HepG2 (cell line): ENCODE data around the gene ZNRF3. TPM values are rescaled to one million over a fixed set of nuclear protein-coding genes. Genes with fewer than 3 reads are reported as not detected.
A peak's percentile ranks its signal among the peaks of the same experiment; 100 is the strongest.

ENCODE experiments used
- AGO2 ChIP-seq: fragments of 200-400 bp; formaldehyde crosslinking; optimal IDR thresholded peaks from 2 replicates; pipeline ENCODE3; 2017; ENCODE audit warnings: mild to moderate bottlenecking, low read depth, low read length, moderate library complexity
- CENPX ChIP-seq: sonication (generic); formaldehyde crosslinking; IDR thresholded peaks from 2 replicates; pipeline ENCODE4 v1.9.0; 2021; ENCODE audit warnings: mild to moderate bottlenecking, missing genetic modification reagents, moderate library complexity
- CREBL2 ChIP-seq: sonication (generic); formaldehyde crosslinking; IDR thresholded peaks from 2 replicates; pipeline ENCODE4 v1.8.1; 2023; ENCODE audit warnings: missing genetic modification reagents, mild to moderate bottlenecking, borderline replicate concordance
- GZF1 ChIP-seq: sonication (generic); formaldehyde crosslinking; IDR thresholded peaks from 2 replicates; pipeline ENCODE4 v1.5.1; 2020; ENCODE audit warnings: mild to moderate bottlenecking, missing genetic modification reagents
- HIVEP1 ChIP-seq: sonication (generic); formaldehyde crosslinking; IDR thresholded peaks from 2 replicates; pipeline ENCODE4 v1.4.0; 2020; ENCODE audit warnings: mild to moderate bottlenecking, missing genetic modification reagents
- KMT2B ChIP-seq: IDR thresholded peaks from 2 replicates; pipeline ENCODE4 v1.6.1; 2016; ENCODE audit warnings: missing genetic modification reagents, missing compliant biosample characterization
- MZF1 ChIP-seq: sonication (generic); formaldehyde crosslinking; IDR thresholded peaks from 2 replicates; pipeline ENCODE4 v1.8.1; 2023; ENCODE audit warnings: mild to moderate bottlenecking, missing genetic modification reagents, borderline replicate concordance
- NFE2 ChIP-seq: sonication (generic); formaldehyde crosslinking; IDR thresholded peaks from 2 replicates; pipeline ENCODE4 v1.4.0; 2020; ENCODE audit warnings: missing genetic modification reagents
- PHB2 ChIP-seq: fragments of 450-650 bp; IDR thresholded peaks from 2 replicates; pipeline ENCODE4 v1.6.1; 2018; ENCODE audit not compliant: partially characterized antibody
- PHF8 ChIP-seq: sonication (generic); formaldehyde crosslinking; IDR thresholded peaks from 2 replicates; pipeline ENCODE4 v1.5.0; 2020; ENCODE audit warnings: missing genetic modification reagents
- RFXAP ChIP-seq: sonication (generic); formaldehyde crosslinking; IDR thresholded peaks from 2 replicates; pipeline ENCODE4 v1.4.0; 2020; ENCODE audit warnings: missing genetic modification reagents, borderline replicate concordance
- RORA ChIP-seq: sonication (generic); formaldehyde crosslinking; IDR thresholded peaks from 2 replicates; pipeline ENCODE4 v1.5.0; 2020; ENCODE audit warnings: mild to moderate bottlenecking, missing genetic modification reagents, moderate library complexity
- SALL1 ChIP-seq: sonication (generic); formaldehyde crosslinking; IDR thresholded peaks from 2 replicates; pipeline ENCODE4 v1.8.0; 2022; ENCODE audit warnings: mild to moderate bottlenecking, missing genetic modification reagents
- SYNCRIP ChIP-seq: fragments of 200-400 bp; formaldehyde crosslinking; IDR thresholded peaks from 2 replicates; pipeline ENCODE4 v1.6.1; 2018; ENCODE audit warnings: mild to moderate bottlenecking, low read depth, low read length; ENCODE audit not compliant: insufficient read depth
- TFAP4 ChIP-seq: sonication (generic); IDR thresholded peaks from 2 replicates; pipeline ENCODE4 v1.6.1; 2016; ENCODE audit warnings: low read depth, borderline replicate concordance
- ZEB1 ChIP-seq: IDR thresholded peaks from 2 replicates; pipeline ENCODE4 v1.6.1; 2012; ENCODE audit warnings: mild to moderate bottlenecking, low read depth, inconsistent platforms; ENCODE audit not compliant: insufficient replicate concordance
- ZNF17 ChIP-seq: sonication (generic); formaldehyde crosslinking; IDR thresholded peaks from 2 replicates; pipeline ENCODE4 v1.5.0; 2020; ENCODE audit warnings: mild to moderate bottlenecking, missing genetic modification reagents
- ZNF317 ChIP-seq: sonication (generic); formaldehyde crosslinking; IDR thresholded peaks from 2 replicates; pipeline ENCODE4 v1.5.0; 2020; ENCODE audit warnings: mild to moderate bottlenecking, missing genetic modification reagents
- ZNF350 ChIP-seq: sonication (generic); formaldehyde crosslinking; IDR thresholded peaks from 2 replicates; pipeline ENCODE4 v1.4.0; 2020; ENCODE audit warnings: mild to moderate bottlenecking, low read depth, missing genetic modification reagents, borderline replicate concordance
- ZNF567 ChIP-seq: sonication (generic); formaldehyde crosslinking; IDR thresholded peaks from 2 replicates; pipeline ENCODE4 v1.8.1; 2023; ENCODE audit warnings: mild to moderate bottlenecking, missing genetic modification reagents, borderline replicate concordance
- ZNF672 ChIP-seq: sonication (generic); formaldehyde crosslinking; IDR thresholded peaks from 2 replicates; pipeline ENCODE4 v1.8.1; 2022; ENCODE audit warnings: missing genetic modification reagents
- ZNF737 ChIP-seq: sonication (generic); formaldehyde crosslinking; IDR thresholded peaks from 2 replicates; pipeline ENCODE4 v1.5.0; 2020; ENCODE audit warnings: missing genetic modification reagents, mild to moderate bottlenecking, borderline replicate concordance
- ZNF75D ChIP-seq: sonication (generic); formaldehyde crosslinking; IDR thresholded peaks from 2 replicates; pipeline ENCODE4 v1.8.1; 2023; ENCODE audit warnings: missing genetic modification reagents, mild to moderate bottlenecking, borderline replicate concordance
- ZNF780A ChIP-seq: sonication (generic); formaldehyde crosslinking; IDR thresholded peaks from 2 replicates; pipeline ENCODE4 v1.8.0; 2022; ENCODE audit warnings: mild to moderate bottlenecking, missing genetic modification reagents, moderate library complexity
- ZNF790 ChIP-seq: sonication (generic); formaldehyde crosslinking; IDR thresholded peaks from 2 replicates; pipeline ENCODE4 v1.8.0; 2022; ENCODE audit warnings: missing genetic modification reagents, mild to moderate bottlenecking, borderline replicate concordance
- polyA plus RNA-seq, 8 experiments: library from polyadenylated mRNA; depleted of rRNA in 3 of 8; stranded (reverse) in 7 of 8; unstranded in 1 of 8; fragments of >200 nt; fragmentation: Illumina TruSeq in 4 of 8; extraction: Trizol in 4 of 8; gene quantifications; 2 replicates each; pipeline versions ENCODE4 v1.2.1 to v1.2.3, GENCODE V29; 2011 to 2016; ENCODE audit warnings: low read depth in 4 of 8, missing spikeins in 1 of 8, mixed read lengths in 1 of 8; ENCODE audit not compliant: insufficient read depth in 1 of 8
- total RNA-seq, 5 experiments: library from RNA; depleted of rRNA; stranded (reverse); fragments of >200 nt; fragmentation: Illumina TruSeq; extraction: Trizol; gene quantifications; 2 replicates each; pipeline ENCODE4 v1.2.3, GENCODE V29; 2016; ENCODE audit warnings: low read depth in 1 of 5
- TF ChIP-seq, protein P1 (sequence below): sonication (generic); formaldehyde crosslinking; IDR thresholded peaks from 2 replicates; pipeline ENCODE4 v1.8.0; 2023; ENCODE audit warnings: mild to moderate bottlenecking, missing genetic modification reagents
- TF ChIP-seq, protein P2 (sequence below): sonication (generic); formaldehyde crosslinking; IDR thresholded peaks from 2 replicates; pipeline ENCODE4 v1.5.0; 2020; ENCODE audit warnings: mild to moderate bottlenecking, missing genetic modification reagents
- TF ChIP-seq, protein P3 (sequence below): sonication (generic); formaldehyde crosslinking; IDR thresholded peaks from 2 replicates; pipeline ENCODE4 v1.4.0; 2020; ENCODE audit warnings: missing genetic modification reagents

The ZNRF3 gene
- total and polyA plus RNA-seq, 2 of the 13 experiments (the other 11 are each of a cell fraction or from before 2014, with no cell fraction given) = 20.3 to 36.7 TPM

GRCh38 chr22:28882545-28882877, 861 bp upstream of the ZNRF3 start (continued):
- peak; percentile 70; the same call in 1 of the 2 replicates for TF ChIP-seq ZNF780A (CRISPR knock-in tag)
- no peak for TF ChIP-seq ZEB1
- no peak for TF ChIP-seq ZNF17 (CRISPR knock-in tag)
- TF ChIP-seq ZNF75D (CRISPR knock-in tag) = no peak
- TF ChIP-seq SYNCRIP = no peak
- no peak for TF ChIP-seq PHB2
- TF ChIP-seq, protein P1, sequence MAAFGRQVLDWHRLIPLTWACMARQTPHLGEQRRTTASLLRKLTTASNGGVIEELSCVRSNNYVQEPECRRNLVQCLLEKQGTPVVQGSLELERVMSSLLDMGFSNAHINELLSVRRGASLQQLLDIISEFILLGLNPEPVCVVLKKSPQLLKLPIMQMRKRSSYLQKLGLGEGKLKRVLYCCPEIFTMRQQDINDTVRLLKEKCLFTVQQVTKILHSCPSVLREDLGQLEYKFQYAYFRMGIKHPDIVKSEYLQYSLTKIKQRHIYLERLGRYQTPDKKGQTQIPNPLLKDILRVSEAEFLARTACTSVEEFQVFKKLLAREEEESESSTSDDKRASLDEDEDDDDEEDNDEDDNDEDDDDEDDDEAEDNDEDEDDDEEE (CRISPR knock-in tag) = peak; percentile 8; the same call in 1 of the 2 replicates
- TF ChIP-seq, protein P2, sequence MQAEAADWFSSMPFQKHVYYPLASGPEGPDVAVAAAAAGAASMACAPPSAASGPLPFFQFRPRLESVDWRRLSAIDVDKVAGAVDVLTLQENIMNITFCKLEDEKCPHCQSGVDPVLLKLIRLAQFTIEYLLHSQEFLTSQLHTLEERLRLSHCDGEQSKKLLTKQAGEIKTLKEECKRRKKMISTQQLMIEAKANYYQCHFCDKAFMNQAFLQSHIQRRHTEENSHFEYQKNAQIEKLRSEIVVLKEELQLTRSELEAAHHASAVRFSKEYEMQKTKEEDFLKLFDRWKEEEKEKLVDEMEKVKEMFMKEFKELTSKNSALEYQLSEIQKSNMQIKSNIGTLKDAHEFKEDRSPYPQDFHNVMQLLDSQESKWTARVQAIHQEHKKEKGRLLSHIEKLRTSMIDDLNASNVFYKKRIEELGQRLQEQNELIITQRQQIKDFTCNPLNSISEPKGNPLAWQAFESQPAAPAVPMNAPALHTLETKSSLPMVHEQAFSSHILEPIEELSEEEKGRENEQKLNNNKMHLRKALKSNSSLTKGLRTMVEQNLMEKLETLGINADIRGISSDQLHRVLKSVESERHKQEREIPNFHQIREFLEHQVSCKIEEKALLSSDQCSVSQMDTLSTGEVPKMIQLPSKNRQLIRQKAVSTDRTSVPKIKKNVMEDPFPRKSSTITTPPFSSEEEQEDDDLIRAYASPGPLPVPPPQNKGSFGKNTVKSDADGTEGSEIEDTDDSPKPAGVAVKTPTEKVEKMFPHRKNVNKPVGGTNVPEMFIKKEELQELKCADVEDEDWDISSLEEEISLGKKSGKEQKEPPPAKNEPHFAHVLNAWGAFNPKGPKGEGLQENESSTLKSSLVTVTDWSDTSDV = no peak
- no peak for TF ChIP-seq KMT2B (CRISPR knock-in tag)
- TF ChIP-seq ZNF737 (CRISPR knock-in tag) = 0 out of 2 replicates have a peak, but pooled peaks have one; percentile 49
- no peak for TF ChIP-seq MZF1 (CRISPR knock-in tag)
- TF ChIP-seq, protein P3, sequence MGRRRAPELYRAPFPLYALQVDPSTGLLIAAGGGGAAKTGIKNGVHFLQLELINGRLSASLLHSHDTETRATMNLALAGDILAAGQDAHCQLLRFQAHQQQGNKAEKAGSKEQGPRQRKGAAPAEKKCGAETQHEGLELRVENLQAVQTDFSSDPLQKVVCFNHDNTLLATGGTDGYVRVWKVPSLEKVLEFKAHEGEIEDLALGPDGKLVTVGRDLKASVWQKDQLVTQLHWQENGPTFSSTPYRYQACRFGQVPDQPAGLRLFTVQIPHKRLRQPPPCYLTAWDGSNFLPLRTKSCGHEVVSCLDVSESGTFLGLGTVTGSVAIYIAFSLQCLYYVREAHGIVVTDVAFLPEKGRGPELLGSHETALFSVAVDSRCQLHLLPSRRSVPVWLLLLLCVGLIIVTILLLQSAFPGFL (CRISPR knock-in tag) = no peak
- TF ChIP-seq RORA (CRISPR knock-in tag) = no peak
- TF ChIP-seq ZNF567 (CRISPR knock-in tag) = no peak
- peak; percentile 52; the same call in 1 of the 2 replicates for TF ChIP-seq ZNF350 (CRISPR knock-in tag)
- TF ChIP-seq HIVEP1 (CRISPR knock-in tag) = no peak
- TF ChIP-seq ZNF317 (CRISPR knock-in tag) = peak; percentile 56
- TF ChIP-seq NFE2 = no peak
- TF ChIP-seq ZNF672 (CRISPR knock-in tag) = no peak
- no peak for TF ChIP-seq CREBL2
- TF ChIP-seq PHF8 (CRISPR knock-in tag) = no peak; the same call in 1 of the 2 replicates
- TF ChIP-seq SALL1 (CRISPR knock-in tag) = no peak
- no peak for TF ChIP-seq RFXAP
- TF ChIP-seq ZNF790 (CRISPR knock-in tag) = no peak
- TF ChIP-seq CENPX (CRISPR knock-in tag) = no peak
- TF ChIP-seq AGO2 = no peak
- TF ChIP-seq TFAP4 = no peak
- no peak for TF ChIP-seq GZF1 (CRISPR knock-in tag)
